Smooth muscle cell (in vitro differentiated cells): ENCODE data around the gene ADH6. TPM values are rescaled to one million over a fixed set of nuclear protein-coding genes. Genes with fewer than 3 reads are reported as not detected.

Experiments
- DNase-seq: peaks from one replicate; lab custom pipeline; 2025; ENCODE audit not compliant: unreplicated experiment; lab: John Stamatoyannopoulos, UW
- H2AFZ ChIP-seq: fragments of 200-600 bp; sonication (generic); 2 replicates; pipeline ENCODE4 v1.6.0; 2016; ENCODE audit warnings: antibody characterized with exemption, low read depth, mild to moderate bottlenecking
- H3F3A ChIP-seq: fragments of 200-600 bp; sonication (generic); 2 replicates; pipeline ENCODE4 v1.6.0; 2017; ENCODE audit warnings: antibody characterized with exemption, low read depth
- H3K27ac ChIP-seq: fragments of 200-600 bp; sonication (generic); 2 replicates; pipeline ENCODE4 v1.5.1; 2016; ENCODE audit warnings: low read depth, mild to moderate bottlenecking
- H3K27me3 ChIP-seq: fragments of 200-600 bp; sonication (generic); 2 replicates; pipeline ENCODE4 v1.6.1; 2016; ENCODE audit warnings: low read depth, mild to moderate bottlenecking
- H3K36me3 ChIP-seq: fragments of 200-600 bp; sonication (generic); 2 replicates; pipeline ENCODE4 v1.5.1; 2016; ENCODE audit warnings: low read depth
- H3K4me1 ChIP-seq: fragments of 200-600 bp; sonication (generic); 2 replicates; pipeline ENCODE4 v1.5.1; 2016; ENCODE audit warnings: low read depth
- H3K4me2 ChIP-seq: fragments of 200-600 bp; sonication (generic); 2 replicates; pipeline ENCODE4 v1.6.0; 2016; ENCODE audit warnings: mild to moderate bottlenecking
- H3K4me3 ChIP-seq: fragments of 200-600 bp; sonication (generic); 2 replicates; pipeline ENCODE4 v1.5.1; 2016; ENCODE audit warnings: mild to moderate bottlenecking
- H3K79me2 ChIP-seq: fragments of 200-600 bp; sonication (generic); 2 replicates; pipeline ENCODE4 v1.6.0; 2016; ENCODE audit warnings: low read depth, mild to moderate bottlenecking
- H3K9ac ChIP-seq: fragments of 200-600 bp; sonication (generic); 2 replicates; pipeline ENCODE4 v1.6.0; 2016; ENCODE audit warnings: low read depth
- H3K9me3 ChIP-seq: fragments of 200-600 bp; sonication (generic); replicated peaks from 2 replicates; pipeline ENCODE4 v1.5.1; 2016; ENCODE audit warnings: low read depth
- H4K20me1 ChIP-seq: fragments of 200-600 bp; sonication (generic); 2 replicates; pipeline ENCODE4 v1.6.0; 2016; ENCODE audit warnings: low read depth
- WGBS: methylation state at CpG from one replicate; pipeline ENCODE4 v1.1.7; 2016; ENCODE audit warnings: low lambda C conversion rate; 5-methylcytosine and 5-hydroxymethylcytosine counted together
- polyA plus RNA-seq: library from polyadenylated mRNA; unstranded; fragments of >200 nt; fragmentation: Nextera tagmentation; extraction: Ambion mirVana; gene quantifications from 2 replicates; pipeline ENCODE4 v1.2.1, GENCODE V29; 2016
- total RNA-seq: library from RNA; depleted of rRNA; stranded (reverse); fragments of >200 nt; gene quantifications from 2 replicates; pipeline ENCODE4 v1.2.3, GENCODE V29; 2014
- TF ChIP-seq, protein P1 (sequence below): fragments of 200-600 bp; sonication (generic); IDR thresholded peaks from 2 replicates; pipeline ENCODE4 v1.5.1; 2017; ENCODE audit warnings: borderline replicate concordance, mild to moderate bottlenecking, antibody characterized with exemption; ENCODE audit not compliant: insufficient read depth, poor library complexity, severe bottlenecking

Gene ADH6
- total and polyA plus RNA-seq, 2 experiments from 2014 or later: 0.15 TPM; not detected in 1

DNA sequence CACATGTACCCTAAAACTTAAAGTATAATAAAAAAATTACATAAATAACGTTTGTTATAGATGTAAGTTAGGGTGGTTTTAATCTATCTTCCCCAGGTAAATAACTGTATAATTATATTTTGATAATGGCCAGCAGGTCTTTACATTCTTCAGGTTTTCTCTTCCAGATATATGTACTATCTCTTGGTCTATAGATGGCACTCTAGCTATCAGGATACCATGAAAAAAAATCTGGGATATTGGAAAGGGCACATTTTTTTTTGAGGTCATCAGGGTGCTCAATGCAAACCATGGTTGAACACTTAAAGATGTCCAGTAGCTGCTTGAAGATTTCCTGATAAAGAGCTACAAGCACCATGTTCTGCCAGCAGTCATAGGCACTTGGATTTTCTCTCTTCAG, 59.3 kb downstream of the ADH6 start:
- DNase-seq: no peak
- Histone ChIP-seq H3K27ac (no peak overlapping the region), H3K36me3 (no peaks in the 10 kb centered on the region), H4K20me1 (no peaks in the 10 kb centered on the region), H3K4me2 (no peak overlapping the region), H3F3A (no peaks in the 10 kb centered on the region), H3K9me3 (no peaks in the 10 kb centered on the region), H2AFZ (no peak overlapping the region), H3K9ac (no peak overlapping the region), H3K4me1 (no peaks in the 10 kb centered on the region), H3K4me3 (no peak overlapping the region), H3K27me3 (no peaks in the 10 kb centered on the region), H3K79me2 (no peaks in the 10 kb centered on the region)
- WGBS: 68% methylated on average over 1 of the region's 1 CpG
- TF ChIP-seq, protein P1, sequence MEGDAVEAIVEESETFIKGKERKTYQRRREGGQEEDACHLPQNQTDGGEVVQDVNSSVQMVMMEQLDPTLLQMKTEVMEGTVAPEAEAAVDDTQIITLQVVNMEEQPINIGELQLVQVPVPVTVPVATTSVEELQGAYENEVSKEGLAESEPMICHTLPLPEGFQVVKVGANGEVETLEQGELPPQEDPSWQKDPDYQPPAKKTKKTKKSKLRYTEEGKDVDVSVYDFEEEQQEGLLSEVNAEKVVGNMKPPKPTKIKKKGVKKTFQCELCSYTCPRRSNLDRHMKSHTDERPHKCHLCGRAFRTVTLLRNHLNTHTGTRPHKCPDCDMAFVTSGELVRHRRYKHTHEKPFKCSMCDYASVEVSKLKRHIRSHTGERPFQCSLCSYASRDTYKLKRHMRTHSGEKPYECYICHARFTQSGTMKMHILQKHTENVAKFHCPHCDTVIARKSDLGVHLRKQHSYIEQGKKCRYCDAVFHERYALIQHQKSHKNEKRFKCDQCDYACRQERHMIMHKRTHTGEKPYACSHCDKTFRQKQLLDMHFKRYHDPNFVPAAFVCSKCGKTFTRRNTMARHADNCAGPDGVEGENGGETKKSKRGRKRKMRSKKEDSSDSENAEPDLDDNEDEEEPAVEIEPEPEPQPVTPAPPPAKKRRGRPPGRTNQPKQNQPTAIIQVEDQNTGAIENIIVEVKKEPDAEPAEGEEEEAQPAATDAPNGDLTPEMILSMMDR: no peak

DNA sequence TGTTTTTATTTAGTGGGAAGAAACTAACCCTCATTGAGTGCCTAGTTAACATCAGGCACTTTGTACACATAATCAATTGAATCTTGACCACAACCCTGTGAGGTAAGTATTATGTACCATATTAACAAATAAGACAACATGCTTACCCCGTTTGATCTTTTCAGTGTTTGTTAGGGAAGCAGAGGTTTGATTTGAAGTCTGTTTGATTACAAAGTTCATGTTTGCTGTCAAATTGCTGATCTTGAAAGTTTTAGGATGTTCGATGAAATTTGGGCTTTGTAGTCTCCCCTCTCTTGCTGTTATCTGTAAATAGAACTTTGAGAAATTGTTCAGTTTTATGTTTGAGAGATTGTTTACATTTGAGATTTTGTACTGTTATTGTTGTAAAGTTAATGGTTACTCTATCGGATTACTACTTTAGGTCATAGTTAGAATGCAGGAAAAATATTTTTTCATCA, 61.5 kb downstream of the ADH6 start:
- Histone ChIP-seq H3K27me3 (no peaks in the 10 kb centered on the region), H2AFZ (no peak overlapping the region), H3K4me2 (no peak overlapping the region), H3K4me3 (no peak overlapping the region), H3K4me1 (no peaks in the 10 kb centered on the region), H3K27ac (no peak overlapping the region), H3F3A (no peaks in the 10 kb centered on the region), H4K20me1 (no peaks in the 10 kb centered on the region), H3K79me2 (no peaks in the 10 kb centered on the region), H3K9me3 (no peaks in the 10 kb centered on the region), H3K9ac (no peak overlapping the region), H3K36me3 (no peaks in the 10 kb centered on the region)
- TF ChIP-seq, protein P1: no peak
- 88% methylated on average over 3 of the region's 3 CpGs for WGBS
- DNase-seq: no peak

DNA sequence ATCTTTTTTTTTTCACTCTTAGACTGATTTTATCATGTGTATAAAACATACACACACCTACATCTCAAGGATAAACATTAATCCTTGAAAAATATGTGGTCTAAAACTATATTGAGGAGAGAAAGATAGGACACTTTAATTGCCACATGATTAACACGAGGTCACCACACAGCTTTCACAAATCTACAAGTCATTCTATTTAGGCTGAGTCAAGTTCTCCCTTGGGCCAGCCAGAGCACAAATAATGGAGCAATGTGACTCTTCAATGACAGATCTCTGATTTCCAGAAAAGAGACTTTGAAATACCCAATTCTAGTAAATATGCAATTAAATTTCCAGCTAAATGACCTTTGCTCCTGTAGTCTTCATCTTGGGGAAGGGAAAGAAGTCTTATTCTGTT, 62.1 kb downstream of the ADH6 start:
- Histone ChIP-seq H2AFZ (no peak overlapping the region), H3K79me2 (no peaks in the 10 kb centered on the region), H3F3A (no peaks in the 10 kb centered on the region), H3K4me3 (no peak overlapping the region), H4K20me1 (no peaks in the 10 kb centered on the region), H3K4me2 (no peak overlapping the region), H3K27me3 (no peaks in the 10 kb centered on the region), H3K4me1 (no peaks in the 10 kb centered on the region), H3K36me3 (no peaks in the 10 kb centered on the region), H3K27ac (no peak overlapping the region), H3K9ac (no peak overlapping the region), H3K9me3 (no peaks in the 10 kb centered on the region)
- TF ChIP-seq, protein P1: no peak
- 67% methylated on average over 1 of the region's 1 CpG for WGBS
- no peak for DNase-seq

DNA sequence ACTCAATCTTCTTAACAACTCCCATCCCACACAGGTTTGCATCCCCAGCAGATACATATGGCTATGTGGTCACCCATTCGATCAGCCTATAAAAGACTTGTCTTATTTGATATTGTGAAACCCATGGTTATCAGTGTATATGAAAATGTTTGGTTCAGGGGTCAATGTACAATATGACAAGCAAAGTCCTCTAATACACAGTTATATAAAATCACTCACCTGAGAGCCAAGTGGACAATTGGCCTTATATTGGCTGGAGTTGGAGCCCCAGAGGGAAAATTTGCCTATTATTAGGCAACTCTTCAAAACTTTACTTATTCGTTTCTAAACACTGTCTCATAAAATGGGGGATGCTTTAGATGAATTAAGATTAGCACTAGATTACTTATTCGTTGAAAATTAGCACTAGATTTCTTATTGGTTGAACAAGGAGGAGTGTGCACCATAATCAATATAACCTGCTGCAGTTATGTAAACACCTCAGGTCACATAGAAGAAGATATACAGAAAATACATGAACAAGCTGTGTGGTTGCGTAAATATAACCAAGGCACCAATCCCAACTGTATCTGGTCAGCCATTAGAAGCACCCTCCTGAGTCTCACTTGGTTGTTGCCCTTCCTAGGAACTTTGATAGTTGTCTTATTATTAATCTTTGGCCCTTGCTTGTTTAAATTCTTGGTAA, 64.2 kb downstream of the ADH6 start:
- Histone ChIP-seq H3K4me2 (no peak overlapping the region), H3F3A (no peaks in the 10 kb centered on the region), H3K27me3 (no peaks in the 10 kb centered on the region), H3K9me3 (peaks cover 3% of the 10 kb centered on the region), H3K9ac (no peak overlapping the region), H3K79me2 (no peaks in the 10 kb centered on the region), H4K20me1 (no peaks in the 10 kb centered on the region), H3K27ac (no peak overlapping the region), H3K4me1 (no peaks in the 10 kb centered on the region), H2AFZ (no peak overlapping the region), H3K36me3 (no peaks in the 10 kb centered on the region), H3K4me3 (no peak overlapping the region)
- WGBS: 93% methylated on average over 4 of the region's 4 CpGs
- DNase-seq: no peak
- TF ChIP-seq, protein P1: no peak
